ENCODE data around the gene DACT1.
A peak's percentile ranks its signal among the peaks of the same experiment; 100 is the strongest.

DACT1 gene

GRCh38 chr14:58634406-58635090 lies 3.2 kb upstream of the DACT1 start:
- in situ Hi-C loops (cut with HindIII; ENCODE audit: low pct_ligation_motif_present, low pct_unique_long_range_greater_than_20kb, low sequenced_read_pairs): no loop called here
- no peak for DNase-seq

- in situ Hi-C loops (cut with HindIII; ENCODE audit: low pct_ligation_motif_present, low pct_unique_long_range_greater_than_20kb, low sequenced_read_pairs): no loop called here
These were observed 2.5 kb upstream of the DACT1 start for GRCh38 chr14:58635091-58635830.

GRCh38 chr14:58636129-58636528 lies 1.6 kb upstream of the DACT1 start:
- no peak for DNase-seq
- in situ Hi-C loops (cut with HindIII; ENCODE audit: low pct_ligation_motif_present, low pct_unique_long_range_greater_than_20kb, low sequenced_read_pairs): no loop called here

More at GRCh38 chr14:58635091-58635830, 2.5 kb upstream of the DACT1 start:
- DNase-seq: no peak

- DNase-seq: no peak
- in situ Hi-C loops (cut with HindIII; ENCODE audit: low pct_ligation_motif_present, low pct_unique_long_range_greater_than_20kb, low sequenced_read_pairs): no loop called here
These were observed 747 bp upstream of the DACT1 start for GRCh38 chr14:58637040-58637390.

GRCh38 chr14:58638231-58639197 lies 752 bp downstream of the DACT1 start:
- in situ Hi-C loops (cut with HindIII; ENCODE audit: low pct_ligation_motif_present, low pct_unique_long_range_greater_than_20kb, low sequenced_read_pairs): no loop called here
- DNase-seq: peak; percentile 4

- in situ Hi-C loops (cut with HindIII; ENCODE audit: low pct_ligation_motif_present, low pct_unique_long_range_greater_than_20kb, low sequenced_read_pairs): no loop called here
- no peak for DNase-seq
These were observed 1.4 kb downstream of the DACT1 start for GRCh38 chr14:58639198-58639565.

GRCh38 chr14:58639842-58640484 lies 2.2 kb downstream of the DACT1 start:
- DNase-seq: peak; percentile 56
- in situ Hi-C loops (cut with HindIII; ENCODE audit: low pct_ligation_motif_present, low pct_unique_long_range_greater_than_20kb, low sequenced_read_pairs): no loop called here

GRCh38 chr14:58640959-58641358 lies 3.2 kb downstream of the DACT1 start:
- in situ Hi-C loops (cut with HindIII; ENCODE audit: low pct_ligation_motif_present, low pct_unique_long_range_greater_than_20kb, low sequenced_read_pairs): no loop called here
- no peak for DNase-seq

GRCh38 chr14:58641509-58641908 lies 3.7 kb downstream of the DACT1 start:
- in situ Hi-C loops (cut with HindIII; ENCODE audit: low pct_ligation_motif_present, low pct_unique_long_range_greater_than_20kb, low sequenced_read_pairs): no loop called here
- peak; percentile 2 for DNase-seq

- DNase-seq: no peak
These were observed 5.6 kb downstream of the DACT1 start for GRCh38 chr14:58643366-58643765.

GRCh38 chr14:58645641-58646040 lies 7.9 kb downstream of the DACT1 start:
- in situ Hi-C loops (cut with HindIII; ENCODE audit: low pct_ligation_motif_present, low pct_unique_long_range_greater_than_20kb, low sequenced_read_pairs): no loop called here

More at GRCh38 chr14:58643366-58643765, 5.6 kb downstream of the DACT1 start:
- in situ Hi-C loops (cut with HindIII; ENCODE audit: low pct_ligation_motif_present, low pct_unique_long_range_greater_than_20kb, low sequenced_read_pairs): no loop called here

GRCh38 chr14:58646479-58646878 lies 8.7 kb downstream of the DACT1 start:
- in situ Hi-C loops (cut with HindIII; ENCODE audit: low pct_ligation_motif_present, low pct_unique_long_range_greater_than_20kb, low sequenced_read_pairs): no loop called here

More at GRCh38 chr14:58645641-58646040, 7.9 kb downstream of the DACT1 start:
- no peak for DNase-seq

GRCh38 chr14:58647777-58648176 lies 10.0 kb downstream of the DACT1 start:
- DNase-seq: no peak
- in situ Hi-C loops (cut with HindIII; ENCODE audit: low pct_ligation_motif_present, low pct_unique_long_range_greater_than_20kb, low sequenced_read_pairs): no loop called here

More at GRCh38 chr14:58646479-58646878, 8.7 kb downstream of the DACT1 start:
- no peak for DNase-seq

GRCh38 chr14:58650857-58651256 lies 13.1 kb downstream of the DACT1 start:
- no peak for DNase-seq
- in situ Hi-C loops (cut with HindIII; ENCODE audit: low pct_ligation_motif_present, low pct_unique_long_range_greater_than_20kb, low sequenced_read_pairs): no loop called here

- DNase-seq: no peak
- in situ Hi-C loops (cut with HindIII; ENCODE audit: low pct_ligation_motif_present, low pct_unique_long_range_greater_than_20kb, low sequenced_read_pairs): no loop called here
These were observed 19.1 kb downstream of the DACT1 start for GRCh38 chr14:58656671-58657411.

GRCh38 chr14:58659061-58659460 lies 21.3 kb downstream of the DACT1 start:
- in situ Hi-C loops (cut with HindIII; ENCODE audit: low pct_ligation_motif_present, low pct_unique_long_range_greater_than_20kb, low sequenced_read_pairs): no loop called here
- no peak for DNase-seq

GRCh38 chr14:58659846-58660245 lies 22.1 kb downstream of the DACT1 start:
- in situ Hi-C loops (cut with HindIII; ENCODE audit: low pct_ligation_motif_present, low pct_unique_long_range_greater_than_20kb, low sequenced_read_pairs): no loop called here
- DNase-seq: no peak

- in situ Hi-C loops (cut with HindIII; ENCODE audit: low pct_ligation_motif_present, low pct_unique_long_range_greater_than_20kb, low sequenced_read_pairs): no loop called here
- no peak for DNase-seq
These were observed 22.6 kb downstream of the DACT1 start for GRCh38 chr14:58660407-58660806.

Data from ACHN (cell line).